GM19023 (cell line): ENCODE results near the gene ADAD2.
"Not testable (repeated sequence)": the region's sequence is repeated elsewhere in the genome, so short reads cannot be mapped to it uniquely, and the experiment has no call there.

Experiments
- ATAC-seq: cut with Tn5 transposase; IDR thresholded peaks from one replicate; pipeline ENCODE4 v1.9.1; 2021; ENCODE audit warnings: mild to moderate bottlenecking, moderate library complexity; ENCODE audit not compliant: unreplicated experiment

ADAD2 gene

GRCh38 chr16:84195201-84196093, 4.5 kb downstream of the ADAD2 start:
- ATAC-seq: no peak

- no peak for ATAC-seq
Observed at GRCh38 chr16:84196101-84196500, 5.1 kb downstream of the ADAD2 start.

DNA sequence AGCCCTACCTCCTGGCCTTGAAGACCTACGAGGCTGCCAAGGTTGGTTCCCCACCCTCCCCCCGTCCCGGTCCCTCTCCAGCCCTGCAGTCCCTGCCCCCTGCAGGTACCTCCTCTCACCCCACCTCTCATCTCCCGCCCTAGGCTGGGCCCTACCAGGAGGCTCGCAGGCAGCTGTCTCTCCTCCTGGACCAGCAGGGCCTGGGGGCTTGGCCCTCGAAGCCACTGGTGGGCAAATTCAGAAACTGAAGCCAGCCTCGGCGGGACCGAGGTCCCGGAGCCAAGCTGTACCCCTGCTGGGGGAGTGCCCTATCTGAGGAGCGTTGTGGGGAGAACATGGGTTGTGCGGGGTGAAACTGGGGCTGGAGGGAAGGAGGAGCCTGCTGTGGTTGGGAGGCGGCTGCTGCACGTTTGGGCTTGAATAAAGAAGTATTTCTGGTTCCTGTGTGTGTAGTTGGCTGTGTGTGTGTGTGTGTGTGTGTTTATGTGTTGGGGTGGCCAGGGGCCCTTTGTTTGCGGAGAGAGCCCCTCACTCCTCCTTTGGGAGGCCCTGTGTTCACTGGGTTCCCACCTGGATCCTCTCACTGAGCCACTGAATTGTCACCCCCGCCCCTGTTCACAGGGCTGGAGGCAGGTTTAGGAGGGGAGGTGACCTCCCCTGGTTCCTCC, 5.9 kb downstream of the ADAD2 start:
- no peak for ATAC-seq

GRCh38 chr16:84197466-84198128, 6.6 kb downstream of the ADAD2 start:
- ATAC-seq: no peak

DNA sequence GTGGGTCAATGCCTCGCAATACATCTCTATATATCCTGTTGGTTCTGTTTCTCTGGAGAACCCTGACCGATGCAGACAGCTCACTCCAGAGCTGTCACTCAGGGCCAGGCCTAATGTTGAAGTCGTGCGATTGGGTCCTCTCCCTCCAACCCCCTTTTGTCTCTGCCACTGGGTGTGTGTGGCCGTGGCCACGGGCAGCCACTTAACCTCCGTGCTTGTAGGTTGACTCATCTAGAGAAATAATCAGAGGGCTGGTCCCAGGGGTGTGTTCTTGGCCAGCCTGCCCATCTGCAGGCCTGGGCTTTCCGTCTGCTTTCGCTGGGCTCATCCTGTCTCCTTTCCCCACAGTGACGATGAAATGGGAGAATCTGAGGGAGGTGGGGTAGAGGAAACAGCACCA, 7.4 kb downstream of the ADAD2 start:
- no peak for ATAC-seq

- ATAC-seq: no peak
Observed at GRCh38 chr16:84199097-84199496, 8.1 kb downstream of the ADAD2 start.

- no peak for ATAC-seq
Observed at GRCh38 chr16:84199861-84200260, 8.9 kb downstream of the ADAD2 start.

DNA sequence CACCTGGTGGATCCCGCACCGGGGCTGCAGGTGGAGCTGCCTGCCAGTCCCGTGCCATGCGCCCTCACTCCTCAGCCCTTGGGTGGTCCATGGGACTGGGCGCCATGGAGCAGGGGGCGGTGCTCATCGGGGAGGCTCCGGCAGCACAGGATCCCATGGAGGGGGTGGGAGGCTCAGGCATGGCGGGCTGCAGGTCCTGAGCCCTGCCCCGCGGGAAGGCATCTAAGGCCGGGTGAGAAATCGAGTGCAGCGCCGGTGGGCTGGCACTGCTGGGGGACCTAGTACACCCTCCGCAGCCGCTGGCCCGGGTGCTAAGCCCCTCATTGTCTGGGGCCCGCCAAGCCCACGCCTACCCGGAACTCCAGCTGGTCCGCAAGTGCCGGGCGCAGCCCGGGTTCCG, 13.6 kb downstream of the ADAD2 start:
- not testable (repeated sequence) for ATAC-seq

GRCh38 chr16:84205123-84205522, 14.2 kb downstream of the ADAD2 start:
- not testable (repeated sequence) for ATAC-seq

GRCh38 chr16:84205976-84206691, 15.2 kb downstream of the ADAD2 start:
- no peak for ATAC-seq

DNA sequence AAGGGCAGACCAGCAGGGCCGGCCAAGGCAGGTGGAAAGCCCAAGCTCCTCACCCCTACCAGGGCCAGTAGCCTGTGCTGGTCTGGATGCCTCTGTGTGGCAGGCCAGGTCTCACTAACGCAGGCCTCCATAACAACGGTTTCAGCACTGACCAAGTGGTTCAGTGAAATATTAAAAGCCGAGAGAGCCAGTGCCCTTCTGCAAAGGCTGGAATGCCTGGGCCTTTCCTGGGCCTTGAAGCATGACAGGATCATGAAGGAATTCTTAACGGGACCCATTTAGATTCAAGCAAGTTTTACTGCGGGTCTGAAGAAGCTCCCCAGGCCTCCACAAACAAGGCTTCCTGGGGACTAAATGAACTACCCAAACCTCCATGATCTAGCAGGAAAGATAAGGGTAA, 16.3 kb downstream of the ADAD2 start:
- ATAC-seq: no peak

DNA sequence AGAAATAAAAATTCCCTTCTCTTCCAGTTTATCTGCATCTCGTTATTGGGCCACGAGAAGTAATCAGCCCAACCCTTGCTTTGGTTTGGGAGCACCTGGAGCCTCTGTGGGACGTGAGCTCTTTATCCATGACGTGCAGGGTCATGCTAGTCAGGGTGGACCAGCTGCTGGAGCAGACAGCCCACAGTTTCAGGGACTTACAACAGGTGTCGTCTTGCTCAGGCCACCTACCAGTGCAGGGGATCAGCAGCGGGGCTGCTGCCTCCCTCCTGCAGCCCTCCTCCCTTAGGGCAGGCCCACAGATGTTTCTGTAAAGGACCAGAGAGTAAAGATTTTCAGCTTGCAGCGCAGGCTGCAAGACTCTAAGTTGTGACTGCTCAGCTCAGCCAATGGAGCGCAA, 16.9 kb downstream of the ADAD2 start:
- ATAC-seq: no peak

DNA sequence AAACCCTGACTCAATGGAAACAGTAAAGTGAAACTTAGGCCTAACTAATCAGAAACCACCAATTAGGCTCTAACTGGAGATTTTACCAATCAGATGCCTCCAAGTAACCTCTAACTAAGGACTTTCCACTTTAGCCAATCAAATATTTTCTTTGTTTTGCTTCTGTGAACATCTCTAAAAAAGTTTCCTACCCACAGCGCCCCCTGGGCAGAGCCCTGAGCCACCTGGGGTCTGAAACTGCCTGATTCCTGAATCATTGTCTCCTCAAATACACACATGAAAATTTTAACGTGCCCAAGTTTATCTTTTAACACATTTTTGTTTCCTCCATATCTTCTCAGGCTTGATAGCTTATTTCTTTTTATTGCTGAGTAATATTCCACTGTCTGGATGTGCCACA, 19.0 kb downstream of the ADAD2 start:
- no peak for ATAC-seq

DNA sequence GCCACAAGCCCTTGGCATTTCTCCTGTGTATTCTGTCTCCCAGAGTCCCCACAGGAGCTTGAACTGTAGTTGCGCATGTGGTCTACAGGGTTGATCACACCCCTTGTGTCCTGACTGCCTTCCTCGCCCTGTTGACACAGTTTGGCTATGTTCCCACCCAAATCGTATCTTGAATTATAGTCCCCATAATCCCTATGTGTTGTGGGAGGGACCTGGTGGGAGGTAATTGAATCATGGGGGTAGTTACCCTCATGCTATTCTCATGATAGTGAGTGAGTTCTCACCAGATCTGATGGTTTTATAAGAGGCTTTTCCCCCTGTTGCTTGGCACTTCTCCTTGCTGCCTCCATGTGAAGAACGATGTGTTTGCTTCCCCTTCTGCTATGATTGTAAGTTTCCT, 21.2 kb downstream of the ADAD2 start:
- no peak for ATAC-seq

DNA sequence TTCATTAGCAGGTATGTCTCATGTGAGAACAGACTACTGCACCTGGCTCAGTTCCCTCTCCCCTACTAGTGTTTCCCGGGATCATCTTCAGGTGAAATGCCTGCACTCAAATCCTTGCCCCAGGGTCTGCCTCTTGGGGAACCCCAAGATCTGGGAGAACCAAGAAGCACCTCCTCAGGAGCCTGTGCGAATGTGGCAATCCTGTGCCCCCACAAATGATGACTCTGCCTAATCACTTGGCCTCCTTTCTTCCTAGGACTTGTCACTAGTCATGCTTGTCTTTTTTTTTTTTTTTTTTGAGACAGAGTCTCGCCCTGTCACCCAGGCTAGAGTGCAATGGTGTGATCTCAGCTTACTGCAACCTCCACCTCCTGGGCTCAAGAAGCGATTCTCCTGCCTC, 21.7 kb downstream of the ADAD2 start:
- no peak for ATAC-seq

DNA sequence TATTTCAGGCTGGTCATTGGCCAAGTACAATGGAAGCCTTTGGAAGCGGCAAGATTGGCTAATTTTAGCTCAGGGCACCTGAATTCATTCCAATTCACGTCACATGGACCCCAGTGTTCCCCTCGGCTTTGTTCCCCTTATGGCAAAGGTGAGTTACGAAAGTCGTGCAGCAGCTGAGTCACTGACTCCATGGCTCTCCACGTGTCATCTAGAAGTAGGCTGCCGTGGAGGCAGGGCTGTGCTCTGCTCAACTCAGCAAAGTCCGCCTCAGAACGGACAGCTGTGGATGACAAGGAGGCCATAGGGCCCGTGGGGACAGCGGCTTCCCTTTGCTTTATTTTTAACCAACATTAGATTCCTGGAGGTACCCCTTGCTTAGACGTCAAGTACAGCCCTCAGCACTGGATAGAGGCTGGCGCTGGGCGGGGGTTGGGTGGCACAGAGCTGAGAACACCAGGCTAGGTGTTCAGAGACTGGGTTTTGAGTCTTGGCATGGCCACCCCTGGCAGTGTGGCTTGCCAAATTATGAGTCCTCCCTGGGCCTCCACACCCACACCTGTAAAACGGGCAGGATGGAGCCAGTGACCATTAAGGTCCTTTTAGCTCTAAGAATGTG, 23.6 kb downstream of the ADAD2 start:
- no peak for ATAC-seq

- ATAC-seq: no peak
Observed at GRCh38 chr16:84215531-84215930, 24.6 kb downstream of the ADAD2 start.

GRCh38 chr16:84216144-84216543, 25.2 kb downstream of the ADAD2 start:
- not testable (repeated sequence) for ATAC-seq

- ATAC-seq: no peak
Observed at GRCh38 chr16:84218176-84218823, 27.3 kb downstream of the ADAD2 start.

- no peak for ATAC-seq
Observed at GRCh38 chr16:84218956-84219355, 28.0 kb downstream of the ADAD2 start.
